HG03354 (cell line): ENCODE data around the gene CDX1.
A peak's percentile ranks its signal among the peaks of the same experiment; 100 is the strongest.

Source experiments
- ATAC-seq: cut with Tn5 transposase; IDR thresholded peaks from one replicate; pipeline ENCODE4 v1.9.1; 2021; ENCODE audit warnings: mild to moderate bottlenecking; ENCODE audit not compliant: unreplicated experiment, poor library complexity, severe bottlenecking

The CDX1 gene

DNA sequence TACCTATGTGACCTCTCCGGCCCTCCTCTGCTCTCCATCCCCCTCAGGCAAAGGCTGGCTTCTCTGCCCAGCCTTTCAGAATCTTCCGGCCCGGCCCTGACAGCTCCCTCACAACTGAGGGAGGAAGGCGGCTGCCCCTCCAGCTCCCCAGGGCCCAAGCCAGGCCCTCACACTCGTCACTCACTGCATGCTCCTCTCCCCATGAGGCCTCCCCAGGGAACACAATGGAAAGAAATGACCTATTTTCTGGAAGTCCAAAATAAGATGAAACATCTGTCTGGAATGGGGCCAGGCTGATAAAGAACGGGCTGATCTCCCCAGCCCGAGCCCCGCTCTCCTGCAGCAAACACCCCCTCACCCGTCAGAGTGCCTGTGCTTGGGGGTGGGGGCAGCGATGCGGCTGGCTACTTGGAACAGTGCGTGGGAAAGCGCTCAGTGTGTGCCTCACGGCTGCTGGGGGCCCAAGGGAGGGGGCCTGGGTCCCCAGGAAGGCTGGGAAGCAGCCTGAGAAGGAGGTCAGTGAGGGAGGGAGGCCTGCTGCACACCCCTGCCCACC is 22.3 kb upstream of the CDX1 start:
- ATAC-seq = no peak

DNA sequence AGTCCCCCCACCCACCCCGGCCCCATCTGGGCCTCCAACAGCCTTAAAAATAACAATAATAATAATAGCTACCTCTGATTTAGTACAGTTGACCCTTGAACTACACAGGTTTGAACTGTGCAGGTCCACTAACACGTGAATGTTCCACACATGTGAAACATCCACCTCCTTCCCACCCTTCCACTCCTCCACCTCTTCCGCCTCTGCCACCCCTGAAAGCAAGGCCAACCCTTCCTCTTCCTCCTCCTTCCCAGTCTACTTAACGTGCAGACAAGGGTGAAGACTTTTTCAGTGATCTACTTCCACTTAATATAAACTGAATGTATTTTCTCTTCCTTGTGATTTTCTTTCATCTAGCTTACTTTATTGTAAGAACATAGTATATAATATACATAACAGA is 21.7 kb upstream of the CDX1 start:
- no peak for ATAC-seq

DNA sequence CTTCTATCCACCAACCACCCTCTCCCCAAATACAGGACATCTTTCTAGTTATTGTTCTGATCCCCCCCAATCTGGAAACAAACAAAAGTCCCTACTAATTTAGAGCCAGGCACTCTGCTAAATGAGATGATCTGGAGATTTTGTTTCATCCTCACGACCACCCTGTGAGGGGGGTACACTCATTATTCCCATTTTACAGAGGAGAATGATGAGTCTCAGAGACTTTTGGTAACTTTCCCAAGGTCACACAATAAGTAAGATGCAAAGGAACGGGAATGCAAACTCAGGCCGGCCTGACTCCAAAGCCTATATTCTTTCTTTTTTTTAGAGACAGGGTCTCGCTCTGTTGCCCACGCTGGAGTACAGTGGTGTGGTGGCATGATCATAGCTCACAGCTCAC is 20.3 kb upstream of the CDX1 start:
- no peak for ATAC-seq

DNA sequence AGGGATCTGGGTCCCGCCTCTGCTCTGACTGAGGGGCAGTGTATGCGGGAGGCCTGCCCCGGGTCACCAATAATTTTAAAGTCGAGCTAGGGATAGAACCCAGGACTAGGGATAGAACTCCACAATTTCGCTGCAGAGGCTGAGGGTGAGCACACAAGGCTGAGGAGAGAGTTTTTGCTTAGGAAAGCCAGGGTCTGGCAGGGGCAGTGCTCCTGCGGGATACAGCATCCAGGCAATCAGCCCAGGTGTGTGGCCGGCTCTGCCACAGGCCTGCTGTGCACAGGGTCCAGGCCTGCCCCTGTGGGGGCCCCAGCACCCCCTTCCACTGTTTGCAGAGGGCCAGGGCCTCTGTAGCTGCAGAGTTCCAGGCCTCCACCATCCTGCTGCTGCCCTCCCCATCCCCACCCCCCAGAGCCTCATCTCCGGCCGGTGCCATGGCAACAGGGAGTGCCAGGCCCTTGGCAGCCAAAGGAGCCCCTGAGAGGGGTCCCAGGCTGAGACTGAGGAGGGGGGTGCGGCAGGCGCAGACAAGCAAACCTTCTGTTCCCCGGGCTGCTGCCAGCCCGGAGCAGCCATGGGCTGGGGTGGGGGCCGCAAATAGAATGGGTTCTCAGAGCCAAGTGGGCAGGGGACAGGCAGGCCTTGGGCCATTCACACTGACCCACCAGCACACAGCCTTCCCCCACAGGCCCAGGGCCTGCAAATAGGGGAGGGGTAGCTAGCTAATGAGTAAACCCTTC is 19.5 kb upstream of the CDX1 start:
- no peak for ATAC-seq

DNA sequence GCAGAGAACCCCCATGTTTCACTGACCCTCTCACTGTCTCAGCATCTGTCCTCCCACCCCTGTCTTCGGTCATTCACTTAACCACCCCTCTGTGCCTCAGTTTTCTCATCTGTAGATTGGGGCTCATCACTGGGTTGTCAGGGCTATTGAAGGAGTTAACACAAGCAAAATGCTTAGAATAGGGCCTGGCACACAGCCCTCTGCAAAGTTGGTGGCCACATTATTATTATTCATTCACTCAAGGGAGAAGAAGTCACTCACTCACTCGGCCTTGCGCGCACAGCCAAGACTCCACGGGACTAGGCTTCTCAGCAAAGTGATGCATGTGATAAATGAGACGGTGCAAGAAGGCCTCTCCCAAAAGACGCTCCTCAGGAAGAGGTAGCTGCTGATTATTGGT is 18.9 kb upstream of the CDX1 start:
- no peak for ATAC-seq

DNA sequence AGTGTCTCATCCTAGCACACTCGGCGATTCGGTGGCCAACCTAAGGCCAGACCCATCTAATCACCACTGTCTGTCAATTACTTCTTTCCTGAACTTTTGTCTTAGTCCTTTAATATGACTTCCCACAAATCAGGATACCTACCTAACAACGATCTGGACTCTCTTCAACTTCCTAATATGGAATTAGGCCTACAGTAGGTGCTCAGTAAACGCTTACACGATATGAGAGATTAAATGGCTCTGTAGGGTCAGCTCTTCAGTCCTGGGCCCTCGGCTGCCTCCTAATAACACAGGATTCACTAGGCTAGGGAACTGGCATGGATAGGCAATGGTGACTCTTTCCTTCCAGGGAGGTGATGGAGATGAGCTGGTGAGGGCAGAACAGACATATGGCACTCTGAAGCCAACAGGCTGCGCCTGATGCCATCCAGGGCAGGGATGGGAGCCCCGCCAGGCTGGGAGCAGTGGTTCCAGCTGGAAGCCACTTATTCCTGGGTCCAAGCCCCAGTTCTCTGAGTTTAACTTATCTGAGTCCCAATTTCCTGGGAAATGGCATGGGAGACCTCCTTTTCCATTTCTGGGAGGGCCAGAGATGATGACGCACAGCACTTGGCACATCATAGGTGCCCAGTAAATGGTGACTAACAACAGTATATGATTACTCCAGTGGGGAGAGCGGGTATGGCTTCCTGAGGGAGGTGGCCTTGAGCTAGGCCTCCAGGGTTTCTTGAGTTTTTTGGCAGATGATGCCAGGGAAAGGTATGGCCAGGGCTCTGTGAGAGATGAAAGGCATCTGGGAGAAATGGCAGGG is 18.3 kb upstream of the CDX1 start:
- no peak for ATAC-seq

DNA sequence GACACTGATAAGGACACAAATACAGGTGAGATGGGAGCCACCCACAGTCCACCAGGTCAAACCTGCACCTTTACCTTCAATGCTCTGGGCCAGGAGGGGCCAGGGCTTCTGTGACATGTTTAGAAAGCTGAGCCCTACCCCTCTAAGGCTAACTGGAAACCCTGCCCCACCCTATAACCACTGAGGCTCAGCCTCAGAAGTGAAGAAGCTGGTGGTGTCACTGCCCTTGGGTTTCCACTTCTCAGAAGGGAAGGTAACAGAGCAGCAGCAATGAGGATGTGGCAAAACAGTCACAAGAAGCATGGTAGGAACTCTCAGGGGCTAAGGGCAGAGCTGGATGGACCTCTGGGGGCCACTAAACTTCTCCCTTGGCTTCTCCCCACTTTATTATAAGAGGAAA is 17.0 kb upstream of the CDX1 start:
- ATAC-seq = no peak

DNA sequence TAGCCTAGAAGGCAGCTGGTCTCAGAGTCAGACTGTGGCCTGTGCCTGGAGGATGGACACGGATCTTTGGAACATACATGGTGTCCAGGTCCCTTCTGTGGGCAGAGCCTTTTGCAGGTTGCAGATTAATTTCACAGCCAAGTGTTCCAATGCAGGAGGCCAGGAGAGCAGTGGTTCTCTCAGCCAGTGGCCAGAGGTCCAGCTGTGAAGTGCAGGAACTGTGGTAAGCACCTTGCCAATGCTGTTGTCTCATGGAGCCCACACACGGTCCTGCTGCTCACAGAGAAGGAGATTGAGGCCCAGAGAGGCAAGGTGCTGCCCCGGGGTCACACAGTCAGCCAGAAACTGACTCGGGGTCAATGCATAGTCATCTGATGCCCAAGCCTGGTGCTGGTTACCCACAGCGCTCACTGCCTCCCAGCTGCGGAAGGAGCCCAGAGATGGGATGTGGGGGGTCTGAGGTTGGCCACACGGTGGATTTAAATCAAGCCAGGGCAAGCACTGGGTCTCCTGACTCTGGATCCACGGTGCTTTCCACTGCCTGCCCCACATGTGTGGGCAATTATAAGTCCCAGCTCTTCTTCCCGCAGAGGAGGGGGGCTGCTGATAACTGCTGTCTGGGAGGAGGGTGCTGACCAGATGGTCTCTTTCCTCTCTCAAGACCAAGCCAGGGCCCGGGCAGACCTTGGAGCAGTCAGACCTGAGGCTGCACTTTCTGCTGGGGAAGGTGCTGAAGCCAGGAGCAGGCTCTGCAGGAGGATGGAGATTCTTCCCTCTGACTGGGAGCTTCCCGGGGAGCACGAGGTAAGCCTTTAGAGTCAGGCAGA is 13.7 kb upstream of the CDX1 start:
- ATAC-seq = no peak

DNA sequence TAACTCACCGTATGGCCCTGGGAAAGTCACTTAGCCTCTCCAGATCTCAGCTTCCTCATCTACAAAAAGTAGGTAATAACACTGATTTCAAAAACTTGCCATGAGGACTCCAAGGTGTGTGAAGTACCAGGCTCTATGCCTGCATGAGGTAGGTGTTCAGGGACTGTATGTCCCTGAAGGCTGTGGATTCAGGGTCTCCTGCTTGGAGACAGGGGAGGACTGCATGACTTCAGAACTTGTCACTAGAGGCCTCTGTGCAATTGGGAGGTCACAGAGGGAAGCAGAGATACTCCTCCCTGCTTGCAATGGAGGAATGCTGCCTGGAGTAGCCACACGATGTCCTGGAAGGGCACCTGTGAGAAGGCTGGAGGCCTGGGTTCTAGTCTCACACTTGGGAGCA is 13.1 kb upstream of the CDX1 start:
- no peak for ATAC-seq

DNA sequence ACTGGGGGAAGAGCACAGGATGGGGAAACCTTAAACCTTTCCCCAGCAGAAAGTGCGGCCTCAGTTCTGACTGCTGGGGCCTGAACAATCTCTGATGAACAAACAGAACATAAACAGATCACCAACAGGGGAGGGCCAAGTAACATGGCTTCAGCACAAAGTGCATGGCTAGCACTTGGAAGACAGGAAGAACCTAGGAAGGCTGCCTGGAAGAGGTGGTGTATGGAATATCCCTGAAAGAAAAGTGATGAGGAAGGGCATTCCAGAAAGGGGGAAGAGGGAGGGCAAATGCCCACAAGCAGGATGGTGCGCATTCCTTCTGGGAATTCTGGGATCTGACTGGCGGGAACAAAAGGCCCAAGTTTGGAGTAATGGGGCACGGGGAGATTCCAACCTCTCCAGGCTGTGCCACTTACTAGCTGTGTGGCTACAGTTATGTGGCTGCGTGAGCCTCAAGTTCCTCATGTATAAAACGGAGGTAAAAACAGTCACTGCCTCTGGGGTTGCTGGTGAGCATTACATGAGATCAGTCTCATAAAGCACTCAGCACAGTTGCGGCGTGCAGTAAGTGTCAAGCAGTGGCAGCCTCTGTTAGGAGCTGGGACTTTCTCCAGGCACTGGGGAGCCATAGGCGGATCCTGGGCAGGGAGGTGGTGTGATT is 12.5 kb upstream of the CDX1 start:
- no peak for ATAC-seq

DNA sequence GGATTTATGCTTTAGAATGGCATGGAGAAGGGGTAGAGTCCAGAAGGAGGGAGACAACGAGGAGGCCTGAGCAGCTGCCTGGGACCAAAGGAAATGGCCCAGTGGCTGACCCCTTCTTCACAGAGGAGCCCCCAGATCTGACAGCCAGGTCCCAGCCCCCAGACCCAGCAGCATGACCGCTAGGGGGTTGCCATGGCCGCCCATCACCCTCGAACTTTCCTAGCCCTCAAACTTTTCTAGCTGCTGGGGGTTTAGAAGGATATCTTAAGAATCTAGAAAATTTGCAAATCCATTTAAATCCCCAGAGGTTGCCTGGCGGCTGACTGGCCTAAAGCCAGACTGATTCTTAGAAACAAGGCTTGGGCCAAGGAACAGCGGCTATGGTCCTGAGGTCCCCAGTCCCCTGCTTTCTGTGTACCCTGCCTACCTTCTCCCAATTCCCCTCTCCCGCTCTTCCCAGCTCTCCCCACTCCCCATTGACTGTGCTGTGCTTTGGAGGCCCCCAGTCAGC is 11.9 kb upstream of the CDX1 start:
- no peak for ATAC-seq

DNA sequence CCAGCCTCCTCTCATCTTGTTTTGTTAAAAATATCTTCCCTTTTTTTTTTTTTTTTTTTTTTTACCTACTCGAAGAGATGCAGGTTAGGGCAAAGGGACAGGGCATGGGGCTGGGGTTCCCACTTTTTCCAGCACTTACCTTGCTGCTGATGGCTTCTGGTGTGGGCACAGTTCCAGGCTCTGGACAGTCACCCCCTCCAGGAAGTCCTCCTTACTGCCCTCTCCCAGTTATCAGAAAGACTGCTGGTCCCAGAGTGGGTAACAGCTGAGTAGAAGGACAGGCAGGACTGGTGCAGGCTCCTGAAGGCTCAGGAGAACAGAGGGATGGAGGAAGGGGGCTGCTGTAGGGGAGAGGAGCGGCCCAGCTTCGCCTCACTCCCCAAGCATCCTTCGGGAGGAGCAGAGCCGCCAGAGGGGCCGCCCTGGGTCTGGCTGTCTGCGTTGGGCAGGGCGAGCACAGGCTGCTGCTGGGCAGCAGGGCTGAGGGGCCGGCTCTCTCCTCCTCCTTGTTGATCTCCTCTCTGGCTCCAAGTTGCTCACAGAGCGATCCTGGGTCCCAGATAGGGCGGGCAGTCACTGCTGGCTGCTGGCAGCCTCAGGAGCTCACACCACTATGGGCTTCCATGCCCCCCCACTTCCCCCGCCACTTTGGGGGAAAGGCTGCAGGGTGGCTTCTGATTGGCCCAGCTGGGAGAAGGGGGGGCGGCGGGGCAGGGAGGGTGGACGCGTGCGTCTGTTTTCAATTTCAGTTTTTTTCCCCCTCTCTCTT is 11.1 kb upstream of the CDX1 start, which contains the start of gene PDGFRB:
TSS of gene PDGFRB (minus strand) at position 588 of the 769 bp plus-strand sequence. CDS start 18,798 bp downstream, outside the sequence.
- ATAC-seq = peak; percentile 68

DNA sequence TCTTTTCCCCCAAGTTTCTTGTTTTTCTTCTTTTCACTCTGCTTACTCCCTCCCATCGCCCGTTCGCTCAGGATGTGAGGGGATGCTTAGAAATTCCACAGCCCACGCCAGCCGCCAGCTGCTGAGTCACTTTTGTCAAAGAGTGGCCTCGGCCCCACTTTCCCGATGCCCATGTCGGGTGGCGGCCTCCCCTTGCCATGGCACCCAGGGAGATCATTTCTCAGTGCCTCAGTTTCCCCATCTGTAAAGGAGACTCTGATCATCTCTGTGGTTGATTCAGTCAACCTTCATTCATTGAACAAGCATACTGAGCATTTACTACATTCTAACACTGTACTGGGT is 10.6 kb upstream of the CDX1 start:
- ATAC-seq = peak; percentile 14

DNA sequence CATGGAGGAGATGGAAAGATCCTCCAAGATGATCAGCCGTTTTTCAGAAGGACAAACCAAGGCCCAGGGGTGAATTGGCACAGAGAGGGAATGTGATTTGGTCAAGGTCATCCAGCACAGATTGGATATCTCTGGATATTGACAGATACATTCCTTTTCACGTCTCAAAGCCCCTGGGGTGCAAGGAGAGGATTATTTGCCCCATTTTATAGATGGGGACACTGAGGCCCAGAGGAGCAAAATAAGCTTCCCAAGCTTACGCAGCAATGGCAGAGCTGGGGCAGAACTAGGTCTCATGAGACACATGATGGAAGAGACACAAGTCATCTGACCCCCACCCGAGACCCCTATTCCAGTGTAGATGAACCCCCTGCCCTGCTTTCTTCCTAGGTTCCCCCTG is 10.0 kb upstream of the CDX1 start:
- ATAC-seq = no peak

DNA sequence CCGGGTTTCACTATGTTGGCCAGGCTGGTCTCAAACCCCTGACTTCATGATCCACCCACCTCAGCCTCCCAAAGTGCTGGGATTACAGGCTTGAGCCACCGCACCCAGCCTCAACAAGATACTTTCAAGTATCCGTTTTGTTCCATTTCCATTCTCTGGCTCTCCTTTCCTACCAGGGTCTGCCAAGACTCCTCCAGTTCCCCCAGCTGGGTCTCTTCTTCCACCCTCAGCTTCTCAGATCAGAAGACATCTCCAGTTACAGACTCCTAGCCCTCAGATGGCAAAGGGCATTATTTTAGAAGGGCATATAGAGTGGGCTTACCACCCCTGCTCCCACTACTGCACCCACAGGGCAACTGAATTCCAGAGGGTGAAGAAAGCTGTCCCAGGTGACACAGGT is 9.4 kb upstream of the CDX1 start:
- no peak for ATAC-seq

DNA sequence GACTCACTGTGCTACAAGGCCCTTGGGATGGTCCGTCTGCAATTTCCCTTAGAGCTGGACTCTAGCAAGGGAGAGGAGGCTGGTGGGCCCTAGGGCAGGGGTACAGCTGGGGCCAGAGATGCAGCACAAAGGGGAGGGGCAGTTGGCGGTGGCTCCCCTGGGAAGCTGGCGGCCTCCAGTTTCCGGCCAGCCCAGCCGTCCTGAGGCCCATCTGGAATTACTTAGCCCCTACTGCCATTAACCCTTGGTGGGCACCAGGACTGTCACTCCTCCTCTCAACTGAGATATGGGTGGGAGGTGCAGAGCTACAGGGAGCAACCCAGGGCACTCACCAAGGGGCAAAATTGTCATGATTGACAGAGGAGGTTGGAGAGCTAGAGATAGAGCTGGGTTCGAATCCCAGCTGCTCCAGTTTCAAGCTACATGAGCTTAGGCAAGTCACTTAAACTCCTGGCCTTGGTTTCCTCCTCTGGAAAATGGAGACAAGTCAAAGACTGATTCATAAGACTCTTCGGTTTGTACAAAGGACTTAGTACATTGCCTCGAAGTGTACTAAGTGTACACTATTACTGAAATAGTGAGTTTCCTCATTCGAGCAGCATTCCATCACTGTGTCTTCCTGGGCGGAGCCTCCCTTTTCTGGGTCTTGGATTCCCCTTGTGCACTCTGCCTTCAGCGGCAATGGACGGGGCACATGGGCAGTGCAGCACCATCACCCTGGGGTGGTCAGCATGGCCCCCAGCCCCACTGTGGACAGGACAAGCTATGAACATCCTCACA is 8.2 kb upstream of the CDX1 start:
- no peak for ATAC-seq

DNA sequence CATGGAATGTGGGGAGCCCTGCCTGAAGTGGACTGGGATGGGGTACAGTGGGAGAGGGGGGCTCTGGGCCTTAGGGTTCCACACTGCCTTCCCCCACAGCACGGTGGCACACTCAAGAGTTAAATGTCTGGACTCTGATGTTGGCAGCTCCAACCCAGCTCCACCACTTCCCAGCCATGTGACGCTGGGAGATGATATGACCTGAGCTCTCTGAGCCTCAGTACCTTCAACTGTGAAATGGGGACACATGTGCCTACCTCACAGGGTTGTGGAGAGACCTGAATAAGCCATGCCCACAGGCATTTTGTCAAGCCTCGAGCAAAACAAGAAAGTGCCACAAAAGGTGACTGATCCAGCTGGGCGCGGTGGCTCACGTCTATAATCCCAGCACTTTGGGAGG is 7.5 kb upstream of the CDX1 start:
- no peak for ATAC-seq

DNA sequence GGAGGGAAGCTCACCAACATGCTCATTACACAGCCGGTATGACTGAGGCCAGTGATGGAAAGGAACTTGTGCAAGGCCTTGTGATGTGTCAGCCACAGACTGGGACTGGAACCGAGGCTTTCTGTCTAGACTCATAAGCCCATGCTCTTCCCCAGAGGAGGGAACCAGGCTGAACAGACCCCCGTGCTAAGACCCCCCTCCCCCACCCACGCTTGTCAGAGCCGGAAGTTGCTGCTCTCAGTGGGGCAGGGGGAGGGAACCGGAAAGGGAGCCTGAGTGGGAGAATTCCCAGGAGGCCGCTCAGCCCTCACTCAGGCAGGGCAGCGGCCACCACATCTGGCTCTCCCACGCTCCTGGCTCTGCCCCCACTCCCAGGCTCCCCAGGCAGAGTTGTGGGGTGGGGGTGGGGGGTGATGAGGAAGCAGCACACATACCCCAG is 6.8 kb upstream of the CDX1 start:
- ATAC-seq = no peak
